H1 (cell line): ENCODE results near the gene ZDHHC24. TPM values are rescaled to one million over a fixed set of nuclear protein-coding genes. Genes with fewer than 3 reads are reported as not detected.

Experiments
- CTCF ChIA-PET: fragments of 300-600 bp; sonication (Branson Sonifier 250); formaldehyde crosslinking; loops from one replicate; lab custom pipeline; 2021; ENCODE audit not compliant: partially characterized antibody; lab: Charles Lee
- POLR2A ChIA-PET: fragments of 300-600 bp; sonication (Branson Sonifier 250); formaldehyde crosslinking; loops from one replicate; lab custom pipeline; 2021; ENCODE audit warnings: inconsistent platforms; ENCODE audit not compliant: partially characterized antibody; lab: Charles Lee
- DNase-seq, 2 experiments: peaks; one replicate each; pipeline versions ENCODE4 v3.0.0 to v3.0.0-alpha.2; 2010 to 2022; ENCODE audit warnings: low spot score in 2 of 2, low read depth in 1 of 2, mixed read lengths in 1 of 2
- FAIRE-seq: peaks from 2 replicates; lab custom pipeline; 2011; peaks lifted over from hg19 to GRCh38; lab: Jason Lieb, UNC
- H2AFZ ChIP-seq: 2 replicates; pipeline ENCODE4 v1.8.1; 2012; ENCODE audit warnings: low read length, inconsistent platforms
- H2AK5ac ChIP-seq: 2 replicates; pipeline ENCODE4 v1.6.1; 2013; ENCODE audit warnings: low read depth, low read length
- H2BK120ac ChIP-seq: replicated peaks from 2 replicates; pipeline ENCODE3; 2013; ENCODE audit warnings: low read depth, low read length, inconsistent platforms
- H2BK12ac ChIP-seq: 2 replicates; pipeline ENCODE4 v1.6.1; 2013; ENCODE audit warnings: low read depth, low read length
- H2BK15ac ChIP-seq: 2 replicates; pipeline ENCODE4 v1.6.1; 2013; ENCODE audit warnings: low read length
- H2BK20ac ChIP-seq: 2 replicates; pipeline ENCODE4 v1.6.1; 2013; ENCODE audit warnings: low read length
- H2BK5ac ChIP-seq: 2 replicates; pipeline ENCODE4 v1.6.1; 2013; ENCODE audit warnings: low read depth, low read length
- H3K14ac ChIP-seq: 2 replicates; pipeline ENCODE4 v1.6.1; 2013; ENCODE audit warnings: inconsistent platforms; ENCODE audit not compliant: insufficient read length
- H3K18ac ChIP-seq: 2 replicates; pipeline ENCODE4 v1.6.1; 2013; ENCODE audit warnings: low read length; ENCODE audit errors: extremely low read depth
- H3K23ac ChIP-seq: 2 replicates; pipeline ENCODE4 v1.6.1; 2013; ENCODE audit warnings: inconsistent platforms; ENCODE audit not compliant: insufficient read length
- H3K23me2 ChIP-seq: 2 replicates; pipeline ENCODE4 v1.6.1; 2013; ENCODE audit warnings: low read depth, low read length
- H3K27ac ChIP-seq: 2 replicates; pipeline ENCODE4 v1.6.1; 2011; ENCODE audit warnings: low read depth, low read length, inconsistent platforms
- H3K27me3 ChIP-seq, 4 experiments: replicated peaks in 1 of 4; 1 replicate in 1 of 4; 2 replicates in 3 of 4; pipeline versions ENCODE4 v1.6.1 to v1.8.1; 2011 to 2013; ENCODE audit warnings: low read length in 3 of 4, mild to moderate bottlenecking in 3 of 4, inconsistent platforms in 2 of 4, mixed read lengths in 2 of 4, moderate library complexity in 1 of 4; ENCODE audit not compliant: control insufficient read depth in 3 of 4, insufficient read depth in 3 of 4; ENCODE audit errors: extremely low read depth in 1 of 4
- H3K36me3 ChIP-seq, 4 experiments: 2 replicates each; pipeline versions ENCODE4 v1.6.1 to v1.8.1; 2011 to 2013; ENCODE audit warnings: mild to moderate bottlenecking in 4 of 4, low read length in 3 of 4, moderate library complexity in 2 of 4, control low read depth in 1 of 4, inconsistent platforms in 1 of 4; ENCODE audit not compliant: insufficient read depth in 4 of 4, control insufficient read depth in 2 of 4
- H3K4ac ChIP-seq: replicated peaks from 2 replicates; pipeline ENCODE3; 2013; ENCODE audit warnings: low read length, low read depth, mixed read lengths, inconsistent platforms; ENCODE audit not compliant: insufficient read length
- H3K4me1 ChIP-seq, 4 experiments: replicated peaks in 1 of 4; 1 replicate in 1 of 4; 2 replicates in 3 of 4; pipeline versions ENCODE4 v1.6.1 to v1.8.1; 2011 to 2013; ENCODE audit warnings: low read length in 3 of 4, inconsistent platforms in 2 of 4, mixed read lengths in 1 of 4; ENCODE audit not compliant: insufficient read depth in 4 of 4, control insufficient read depth in 3 of 4
- H3K4me2 ChIP-seq, 2 experiments: 2 replicates each; pipeline versions ENCODE4 v1.6.1 to v1.8.1; 2011 to 2013; ENCODE audit warnings: low read depth in 2 of 2, low read length in 2 of 2, control low read depth in 1 of 2, inconsistent platforms in 1 of 2, mild to moderate bottlenecking in 1 of 2; ENCODE audit not compliant: insufficient read depth in 1 of 2
- H3K4me3 ChIP-seq, 4 experiments: fragments of 200-600, 300-600 bp in 1 of 4; sonication (generic), shearing (Covaris generic), sonication (Bioruptor Twin) in 1 of 4; 2 replicates each; pipeline versions ENCODE4 v1.5.1 to v1.8.1; 2011 to 2016; ENCODE audit warnings: low read length in 4 of 4, low read depth in 3 of 4, control low read depth in 2 of 4, inconsistent platforms in 2 of 4, mild to moderate bottlenecking in 2 of 4, mixed read lengths in 1 of 4, moderate library complexity in 1 of 4; ENCODE audit not compliant: insufficient read depth in 2 of 4; ENCODE audit errors: extremely low read depth in 1 of 4
- H3K56ac ChIP-seq: replicated peaks from 2 replicates; pipeline ENCODE3; 2013; ENCODE audit warnings: low read depth, mild to moderate bottlenecking, mixed read lengths, low read length, inconsistent platforms; ENCODE audit not compliant: insufficient read length
- H3K79me1 ChIP-seq: 2 replicates; pipeline ENCODE4 v1.6.1; 2013; ENCODE audit warnings: low read depth, low read length, control low read depth
- H3K79me2 ChIP-seq, 2 experiments: 2 replicates each; pipeline versions ENCODE4 v1.6.1 to v1.8.1; 2012 to 2013; ENCODE audit warnings: low read length in 2 of 2, mild to moderate bottlenecking in 2 of 2, inconsistent platforms in 1 of 2; ENCODE audit not compliant: insufficient read depth in 2 of 2, control insufficient read depth in 1 of 2
- H3K9ac ChIP-seq, 4 experiments: replicated peaks in 1 of 4; 1 replicate in 1 of 4; 2 replicates in 3 of 4; pipeline versions ENCODE4 v1.6.1 to v1.8.1; 2011 to 2013; ENCODE audit warnings: low read depth in 3 of 4, low read length in 3 of 4, control low read depth in 2 of 4, mild to moderate bottlenecking in 2 of 4, moderate library complexity in 2 of 4, inconsistent platforms in 1 of 4; ENCODE audit errors: extremely low read depth in 1 of 4
- H3K9me3 ChIP-seq, 2 experiments: 2 replicates each; pipeline versions ENCODE4 v1.6.1 to v1.8.1; 2012 to 2013; ENCODE audit warnings: mild to moderate bottlenecking in 2 of 2, moderate library complexity in 2 of 2, control low read depth in 1 of 2, inconsistent platforms in 1 of 2, low read depth in 1 of 2, low read length in 1 of 2, mixed read lengths in 1 of 2; ENCODE audit not compliant: insufficient read depth in 2 of 2
- H4K20me1 ChIP-seq, 2 experiments: replicated peaks in 1 of 2; 2 replicates each; pipeline versions ENCODE3 to v1.8.1; 2011 to 2013; ENCODE audit warnings: inconsistent platforms in 2 of 2, low read length in 2 of 2, mild to moderate bottlenecking in 1 of 2; ENCODE audit not compliant: insufficient read depth in 2 of 2, control insufficient read depth in 1 of 2
- H4K5ac ChIP-seq: 2 replicates; pipeline ENCODE4 v1.6.1; 2013; ENCODE audit warnings: low read length, low read depth, mixed read lengths, inconsistent platforms; ENCODE audit not compliant: insufficient read length
- H4K8ac ChIP-seq: 2 replicates; pipeline ENCODE4 v1.8.0; 2013; ENCODE audit warnings: mild to moderate bottlenecking, moderate library complexity, low read length, inconsistent platforms; ENCODE audit not compliant: insufficient read depth; ENCODE audit errors: extremely low read depth
- H4K91ac ChIP-seq: replicated peaks from 2 replicates; pipeline ENCODE3; 2013; ENCODE audit warnings: low read length, mixed read lengths, inconsistent platforms; ENCODE audit not compliant: insufficient read length
- BCL11A ChIP-seq, 2 experiments: IDR thresholded peaks; one replicate each; pipeline ENCODE4 v1.6.1; 2011; ENCODE audit warnings: low read depth in 2 of 2, low read length in 2 of 2, mild to moderate bottlenecking in 2 of 2
- BRCA1 ChIP-seq: IDR thresholded peaks from 2 replicates; pipeline ENCODE4 v1.6.1; 2012; ENCODE audit warnings: low read depth, low read length, improper control_type of control experiment
- CBX5 ChIP-seq: fragments of 300-800, 300-1000 bp; sonication (generic); IDR thresholded peaks from 2 replicates; pipeline ENCODE4 v1.7.1; 2016; ENCODE audit warnings: antibody characterized with exemption, low read length, low read depth
- EZH2 ChIP-seq: fragments of 200-600 bp; sonication (generic); IDR thresholded peaks from 2 replicates; pipeline ENCODE4 v1.7.1; 2012; ENCODE audit warnings: low read depth, mild to moderate bottlenecking, moderate library complexity, low read length, inconsistent platforms; ENCODE audit not compliant: severe bottlenecking
- GABPA ChIP-seq: IDR thresholded peaks from 2 replicates; pipeline ENCODE4 v1.6.1; 2011; ENCODE audit warnings: mild to moderate bottlenecking, low read length, moderate library complexity, borderline replicate concordance; ENCODE audit not compliant: insufficient read depth
- JUND ChIP-seq: IDR thresholded peaks from 2 replicates; pipeline ENCODE4 v1.6.1; 2011; ENCODE audit warnings: mild to moderate bottlenecking, improper control_type of control experiment, low read length
- NANOG ChIP-seq: IDR thresholded peaks from 2 replicates; pipeline ENCODE4 v1.6.1; 2011; ENCODE audit warnings: low read length, low read depth, mild to moderate bottlenecking, inconsistent platforms; ENCODE audit not compliant: insufficient read depth, poor library complexity, severe bottlenecking
- POLR2A ChIP-seq, 2 experiments: IDR thresholded peaks; 1 replicate in 1 of 2; 2 replicates in 1 of 2; pipeline ENCODE4 v1.6.1; 2011; ENCODE audit warnings: low read depth in 2 of 2, low read length in 2 of 2, mild to moderate bottlenecking in 2 of 2; ENCODE audit errors: control extremely low read depth in 1 of 2
- RAD21 ChIP-seq, 2 experiments: IDR thresholded peaks in 1 of 2; conservative IDR thresholded peaks in 1 of 2; 2 replicates each; pipeline ENCODE4 v1.6.1; 2011; ENCODE audit warnings: low read depth in 2 of 2, low read length in 2 of 2, improper control_type of control experiment in 1 of 2, inconsistent platforms in 1 of 2, mild to moderate bottlenecking in 1 of 2, moderate library complexity in 1 of 2
- SAP30 ChIP-seq: fragments of 300-600 bp; sonication (generic); IDR thresholded peaks from 2 replicates; pipeline ENCODE4 v1.7.1; 2012; ENCODE audit warnings: low read length, moderate library complexity, mild to moderate bottlenecking, inconsistent platforms; ENCODE audit not compliant: insufficient read depth, insufficient replicate concordance
- SIRT6 ChIP-seq: IDR thresholded peaks from one replicate; pipeline ENCODE4 v1.7.1; 2012; ENCODE audit warnings: low read length, inconsistent platforms
- TCF12 ChIP-seq: IDR thresholded peaks from 2 replicates; pipeline ENCODE4 v1.6.1; 2011; ENCODE audit warnings: low read depth, mild to moderate bottlenecking, low read length
- WGBS, 2 experiments: shearing (Covaris generic) in 1 of 2; methylation state at CpG; one replicate each; pipeline versions ENCODE4 v1.1.6 to v1.1.7; 2013 to 2015; ENCODE audit warnings: low lambda C conversion rate in 2 of 2, mixed read lengths in 2 of 2, inconsistent platforms in 1 of 2, low coverage in 1 of 2, missing lambda C conversion rate in 1 of 2; ENCODE audit not compliant: insufficient replicate concordance in 2 of 2, insufficient coverage in 1 of 2, insufficient read length in 1 of 2; ENCODE audit errors: extremely low coverage in 1 of 2, missing lambda C conversion rate in 1 of 2; 5-methylcytosine and 5-hydroxymethylcytosine counted together
- polyA plus RNA-seq, 7 experiments: library from polyadenylated mRNA; depleted of rRNA in 3 of 7; stranded (reverse) in 5 of 7; unstranded in 2 of 7; fragments of >200 nt in 5 of 7; fragments of 200-250 nt in 2 of 7; gene quantifications; 1 replicate in 5 of 7; 2 replicates in 1 of 7; 4 replicates in 1 of 7; pipeline versions ENCODE4 v1.2.1 to v1.2.3, GENCODE V29; 2011 to 2013; ENCODE audit warnings: missing spikeins in 2 of 7, mixed read lengths in 2 of 7
- total RNA-seq: library from RNA; stranded (reverse); fragmentation: NEBNext Ultra II Directional; extraction: Animal tissue kit (Norgen Biotek cat#: 25700); gene quantifications from 2 replicates; pipeline ENCODE4 v1.2.1, GENCODE V29; 2021
- TF ChIP-seq, protein P1 (sequence below): IDR thresholded peaks from 2 replicates; pipeline ENCODE4 v1.6.1; 2012; ENCODE audit warnings: inconsistent platforms

The ZDHHC24 gene
- total and polyA plus RNA-seq, 2 of the 8 experiments (the other 6 are each of a cell fraction or from before 2014, with no cell fraction given): 8.4 to 9.7 TPM

GRCh38 chr11:66566221-66566620 is 20.4 kb upstream of the ZDHHC24 start:
- Histone ChIP-seq H3K4me3 (no peak overlapping the region), H4K8ac (no peak overlapping the region), H4K5ac (no peak overlapping the region), H3K56ac (no peak overlapping the region), H3K27ac (no peak overlapping the region), H3K9ac (no peak overlapping the region), H2BK12ac (no peak overlapping the region), H3K18ac (no peak overlapping the region), H2BK120ac (no peak overlapping the region), H2AK5ac (no peak overlapping the region), H2BK5ac (no peak overlapping the region), H2BK20ac (no peak overlapping the region), H3K4me2 (no peak overlapping the region), H4K91ac (no peak overlapping the region), H3K36me3 (peaks cover 4 to 19% (median 18%) of the 10 kb centered on the region in 4 experiments; a peak in 6 of 8 replicates), H3K27me3 (no peaks in the 10 kb centered on the region), H2AFZ (no peak overlapping the region), H3K4me1 (peaks cover 11 to 20% (median 14%) of the 10 kb centered on the region in 4 experiments; a peak in 6 of 7 replicates), H3K23ac (no peak overlapping the region), H3K14ac (no peak overlapping the region), H2BK15ac (no peak overlapping the region), H3K4ac (no peak overlapping the region), H3K9me3 (no peaks in the 10 kb centered on the region), H3K79me2 (no peaks in the 10 kb centered on the region), H4K20me1 (no peaks in the 10 kb centered on the region), H3K79me1 (no peaks in the 10 kb centered on the region), H3K23me2 (no peaks in the 10 kb centered on the region)
- ChIA-PET POLR2A (interaction anchor here (0.6 to 4.8 kb wide), 6 partner anchors 7 to 221 kb away, joined by 3 to 21 read pairs (median 6); partner anchors contain the start of genes ACTN3, RBM4 and ZDHHC24), CTCF (interaction anchor here (4.6 kb wide), 1 partner anchor 13 kb away, joined by 46 read pairs; no protein-coding TSS in a partner anchor)
- FAIRE-seq: no peak
- 91% methylated on average over 8 of the region's 8 CpGs; no CpG with 5 or more reads in 1 of the 2 experiments for WGBS, 2 experiments
- no peak for DNase-seq
- TF ChIP-seq EZH2 (no peak), NANOG (no peak), BCL11A (IDR thresholded peaks at IDR 0.05; ENCODE audit: low read depth in 2 of 2, low read length in 2 of 2) (no peak), RAD21 (IDR thresholded peaks at IDR 0.05 in 1 of 2, conservative IDR thresholded peaks at IDR 0.05 in 1 of 2; ENCODE audit: low read depth in 2 of 2, low read length in 2 of 2) (no peak), SAP30 (no peak), CBX5 (no peak), BRCA1 (no peak), POLR2A (IDR thresholded peaks at IDR 0.05; ENCODE audit: control extremely low read depth in 1 of 2, low read depth in 2 of 2, low read length in 2 of 2) (no peak), TCF12 (no peak), JUND (no peak), SIRT6 (no peak), GABPA (no peak)
- TF ChIP-seq, protein P1, sequence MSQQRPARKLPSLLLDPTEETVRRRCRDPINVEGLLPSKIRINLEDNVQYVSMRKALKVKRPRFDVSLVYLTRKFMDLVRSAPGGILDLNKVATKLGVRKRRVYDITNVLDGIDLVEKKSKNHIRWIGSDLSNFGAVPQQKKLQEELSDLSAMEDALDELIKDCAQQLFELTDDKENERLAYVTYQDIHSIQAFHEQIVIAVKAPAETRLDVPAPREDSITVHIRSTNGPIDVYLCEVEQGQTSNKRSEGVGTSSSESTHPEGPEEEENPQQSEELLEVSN: no peak
